HG03432 (cell line): ENCODE measurements around the gene IKZF4.
"Not testable (repeated sequence)": the region's sequence is repeated elsewhere in the genome, so short reads cannot be mapped to it uniquely, and the experiment has no call there.

Experiments
- ATAC-seq: cut with Tn5 transposase; IDR thresholded peaks from one replicate; pipeline ENCODE4 v1.9.1; 2021; ENCODE audit warnings: mild to moderate bottlenecking, moderate library complexity; ENCODE audit not compliant: unreplicated experiment

IKZF4 gene

GRCh38 chr12:55997535-55997859 is 23.3 kb upstream of the IKZF4 start:
- ATAC-seq = no peak

DNA sequence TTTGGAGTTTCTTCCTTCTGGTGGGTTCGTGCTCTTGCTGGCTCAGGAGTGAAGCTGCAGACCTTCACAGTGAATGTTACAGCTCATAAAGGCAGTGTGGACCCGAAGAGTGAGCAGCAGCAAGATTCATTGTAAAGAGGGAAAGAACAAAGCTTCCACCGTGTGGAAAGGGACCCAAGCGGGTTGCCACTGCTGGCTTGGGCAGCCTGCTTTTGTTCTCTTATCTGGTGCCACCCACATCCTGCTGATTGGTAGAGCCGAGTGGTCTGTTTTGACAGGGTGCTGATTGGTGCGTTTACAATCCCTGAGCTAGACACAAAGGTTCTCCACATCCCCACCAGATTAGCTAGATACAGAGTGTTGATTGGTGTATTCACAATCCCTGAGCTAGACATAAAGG is 21.3 kb upstream of the IKZF4 start:
- not testable (repeated sequence) for ATAC-seq

DNA sequence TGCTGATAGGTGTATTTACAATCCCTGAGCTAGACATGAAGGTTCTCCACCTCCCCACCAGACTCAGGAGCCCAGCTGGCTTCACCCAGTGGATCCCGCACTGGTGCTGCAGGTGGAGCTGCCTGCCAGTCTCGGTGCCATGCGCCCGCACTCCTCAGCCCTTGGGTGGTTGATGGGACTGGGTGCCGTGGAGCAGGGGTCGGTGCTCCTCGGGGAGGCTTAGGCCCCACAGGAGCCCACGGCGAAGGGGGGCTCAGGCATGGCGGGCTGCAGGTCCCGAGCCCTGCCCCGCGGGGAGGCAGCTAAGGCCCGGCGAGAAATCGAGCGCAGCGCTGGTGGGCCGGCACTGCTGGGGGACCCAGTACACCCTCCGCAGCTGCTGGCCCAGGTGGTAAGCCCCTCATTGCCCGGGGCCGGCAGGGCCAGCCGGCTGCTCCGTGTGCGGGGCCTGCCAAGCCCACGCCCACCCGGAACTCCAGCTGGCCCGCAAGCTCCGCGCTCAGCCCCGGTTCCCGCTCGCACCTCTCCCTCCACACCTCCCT is 20.8 kb upstream of the IKZF4 start:
- ATAC-seq = not testable (repeated sequence)

- no peak for ATAC-seq
These were observed 19.2 kb upstream of the IKZF4 start for GRCh38 chr12:56001487-56002100.

DNA sequence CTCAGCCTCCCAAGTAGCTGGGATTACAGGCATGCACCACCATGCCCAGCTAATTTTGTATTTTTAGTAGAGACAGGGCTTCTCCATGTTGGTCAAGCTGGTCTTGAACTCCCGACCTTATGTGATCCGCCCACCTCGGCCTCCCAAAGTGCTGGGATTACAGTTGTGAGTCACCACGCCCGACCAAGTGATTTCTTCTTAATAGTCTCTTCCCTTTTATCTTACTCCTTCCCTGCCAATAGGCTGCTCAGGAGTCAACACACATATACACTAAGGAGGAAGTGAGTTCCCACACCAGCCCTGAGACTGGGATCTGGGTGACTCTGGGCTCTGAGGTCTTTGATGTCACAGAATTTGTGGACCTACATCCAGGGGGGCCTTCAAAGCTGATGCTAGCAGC is 17.5 kb upstream of the IKZF4 start:
- not testable (repeated sequence) for ATAC-seq

DNA sequence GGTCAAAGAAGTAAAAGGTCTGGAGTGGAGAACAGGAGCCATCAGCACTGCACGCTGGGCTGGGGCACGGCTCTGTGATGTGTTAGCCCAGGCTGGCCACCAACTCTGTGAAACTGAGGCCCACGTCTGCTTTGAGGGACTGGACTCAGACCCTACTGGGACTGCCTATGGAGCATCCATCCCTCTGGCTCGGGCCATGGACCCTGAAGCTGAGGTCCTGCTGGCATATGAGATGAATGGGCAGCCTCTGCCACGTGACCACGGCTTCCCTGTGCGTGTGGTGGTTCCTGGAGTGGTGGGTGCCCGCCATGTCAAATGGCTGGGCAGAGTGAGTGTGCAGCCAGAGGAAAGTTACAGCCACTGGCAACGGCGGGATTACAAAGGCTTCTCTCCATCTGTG is 16.6 kb upstream of the IKZF4 start:
- no peak for ATAC-seq

GRCh38 chr12:56007564-56008559 is 13.0 kb upstream of the IKZF4 start:
- peak; percentile 54 for ATAC-seq

- no peak for ATAC-seq
These were observed 10.7 kb upstream of the IKZF4 start for GRCh38 chr12:56010111-56010570.

- ATAC-seq = no peak
These were observed 9.2 kb upstream of the IKZF4 start for GRCh38 chr12:56011509-56012090.

DNA sequence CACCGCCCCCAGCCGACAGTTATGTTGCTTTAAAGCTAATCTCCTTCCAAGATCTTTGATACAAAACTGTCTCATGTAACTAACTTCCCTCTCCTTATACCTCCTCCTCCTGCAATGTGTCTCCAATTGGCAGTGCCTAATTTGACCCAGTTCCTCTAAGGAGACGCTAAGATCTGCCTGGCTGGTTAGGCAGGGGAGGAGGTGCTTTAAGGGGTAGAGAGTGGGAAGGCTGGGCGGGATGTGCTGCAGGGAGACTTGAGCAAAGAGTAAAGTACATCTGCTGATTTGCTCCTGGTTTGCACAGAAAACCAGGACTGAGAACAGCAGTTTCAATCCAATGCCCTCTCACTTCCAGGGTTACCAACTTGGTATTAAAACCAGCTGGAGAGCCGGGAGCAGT is 7.4 kb upstream of the IKZF4 start:
- no peak for ATAC-seq

- ATAC-seq = no peak
These were observed 6.6 kb upstream of the IKZF4 start for GRCh38 chr12:56014205-56014604.

DNA sequence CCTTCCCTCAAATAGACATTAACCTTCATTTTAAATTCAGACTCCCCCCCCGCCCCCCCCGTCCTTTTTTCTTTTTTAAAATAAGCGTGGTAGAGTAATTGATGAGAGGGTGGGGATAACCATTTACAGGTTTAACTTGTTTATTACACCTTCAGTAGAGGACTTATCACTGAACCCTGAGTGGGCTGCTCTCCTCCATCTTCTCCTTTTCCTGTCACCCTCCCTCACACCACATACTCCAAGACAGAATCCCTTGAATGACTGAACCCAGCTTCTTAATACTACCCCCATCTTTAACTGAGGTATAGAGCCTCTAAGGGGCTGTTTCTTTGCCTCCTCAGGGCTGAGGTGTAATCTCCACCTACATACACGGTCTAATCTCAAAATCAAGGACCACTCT is 3.7 kb upstream of the IKZF4 start:
- no peak for ATAC-seq

GRCh38 chr12:56018356-56018755 is 2.5 kb upstream of the IKZF4 start:
- no peak for ATAC-seq

DNA sequence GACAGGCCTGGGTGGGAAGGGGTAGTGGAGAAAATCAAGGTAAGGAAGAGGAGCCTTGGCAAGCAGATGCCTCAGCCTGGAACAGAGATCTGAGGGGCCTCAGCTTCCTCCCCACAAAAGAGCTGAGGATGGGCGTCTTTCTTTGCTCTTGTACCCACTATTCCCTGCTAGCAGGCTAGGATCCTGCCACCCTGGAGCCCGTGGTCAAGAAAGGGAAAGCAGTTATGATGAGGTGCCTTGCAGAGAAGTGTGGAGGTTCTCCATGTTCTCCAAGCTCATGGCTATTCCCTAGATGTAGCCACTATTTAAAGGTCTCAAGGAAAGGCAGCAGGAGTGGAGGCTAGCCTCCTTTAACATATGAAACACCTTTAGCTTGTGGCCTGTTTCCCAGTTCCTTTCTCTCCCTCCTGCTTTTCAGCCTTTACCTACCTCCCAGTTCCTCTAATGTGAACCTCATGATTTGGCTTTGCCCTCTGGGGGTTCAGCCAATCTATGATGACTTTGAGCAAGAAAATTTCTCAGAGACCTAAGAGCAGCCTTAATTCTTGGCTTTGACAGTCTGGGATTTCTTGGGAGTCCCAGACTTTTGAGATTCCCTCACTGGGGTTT is 1.1 kb downstream of the IKZF4 start:
- ATAC-seq = no peak

DNA sequence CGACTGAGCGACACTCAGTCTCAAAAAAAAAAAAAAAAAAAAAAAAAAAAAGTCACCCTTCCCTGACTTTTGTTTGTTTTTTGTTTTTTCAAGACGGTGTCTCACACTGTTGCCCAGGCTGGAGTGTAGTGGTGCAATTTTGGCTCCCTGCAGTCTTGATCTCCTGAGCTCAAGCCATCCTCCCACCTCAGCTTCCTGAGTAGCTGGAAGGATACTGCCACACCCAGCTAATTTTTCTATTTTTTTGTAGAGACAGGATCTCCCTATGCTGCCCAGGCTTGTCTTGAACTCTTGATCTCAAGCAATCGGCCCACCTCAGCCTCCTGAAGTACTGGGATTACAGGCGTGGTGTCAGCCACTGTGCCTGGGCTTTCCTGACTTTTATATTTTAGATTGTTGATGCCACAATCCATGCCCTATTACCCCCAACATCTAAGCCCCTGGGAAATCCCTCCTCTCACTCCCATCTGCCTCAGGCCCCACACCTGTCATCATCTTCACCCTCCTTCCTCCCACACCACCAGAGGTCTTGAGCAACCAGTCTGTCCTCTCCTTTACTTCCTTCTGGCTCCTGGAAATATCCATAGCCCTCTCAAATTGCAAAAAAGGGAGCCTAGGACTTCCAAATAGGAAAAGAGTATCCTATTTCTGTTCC is 7.8 kb downstream of the IKZF4 start:
- ATAC-seq = no peak

DNA sequence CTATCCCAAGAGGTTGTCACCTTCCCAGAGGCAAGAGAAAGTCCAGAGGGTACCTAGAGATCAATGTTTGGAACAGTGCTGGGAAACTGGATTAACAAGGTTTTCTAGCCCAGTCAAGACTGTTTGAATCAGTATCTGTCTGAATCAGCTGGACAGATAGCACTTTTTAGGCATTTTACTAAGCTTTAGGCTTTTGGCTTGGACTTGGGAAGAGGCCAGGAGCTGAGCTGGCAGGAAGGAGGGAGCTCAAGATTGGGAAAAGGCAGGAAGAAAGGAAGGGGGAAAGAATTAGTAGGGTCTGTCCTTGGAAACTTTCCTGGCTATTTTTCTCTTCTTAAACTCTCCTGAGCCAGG is 8.3 kb downstream of the IKZF4 start:
- ATAC-seq = no peak

GRCh38 chr12:56029666-56030293 is 8.9 kb downstream of the IKZF4 start:
- ATAC-seq = peak; percentile 48

DNA sequence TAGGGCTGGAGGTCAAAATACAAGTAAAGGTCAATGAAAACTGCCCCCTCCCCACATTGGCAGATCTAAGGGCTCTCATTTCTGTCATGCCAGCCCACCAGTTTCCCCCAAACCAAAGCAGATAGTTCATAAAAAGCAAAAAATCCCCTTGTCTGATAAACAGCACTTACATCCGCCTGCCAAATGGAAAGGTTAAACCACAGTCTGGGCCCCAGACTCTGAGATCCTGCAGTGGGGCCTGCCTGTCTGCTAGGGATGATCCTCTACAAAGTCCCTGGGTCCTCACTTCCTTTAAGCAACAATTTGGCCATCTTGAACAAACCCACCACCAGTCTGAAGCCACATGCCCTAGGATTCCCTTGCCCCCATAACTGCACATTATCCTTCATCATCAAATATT is 11.1 kb downstream of the IKZF4 start:
- ATAC-seq = no peak

- ATAC-seq = no peak
These were observed 13.9 kb downstream of the IKZF4 start for GRCh38 chr12:56034586-56035332.

DNA sequence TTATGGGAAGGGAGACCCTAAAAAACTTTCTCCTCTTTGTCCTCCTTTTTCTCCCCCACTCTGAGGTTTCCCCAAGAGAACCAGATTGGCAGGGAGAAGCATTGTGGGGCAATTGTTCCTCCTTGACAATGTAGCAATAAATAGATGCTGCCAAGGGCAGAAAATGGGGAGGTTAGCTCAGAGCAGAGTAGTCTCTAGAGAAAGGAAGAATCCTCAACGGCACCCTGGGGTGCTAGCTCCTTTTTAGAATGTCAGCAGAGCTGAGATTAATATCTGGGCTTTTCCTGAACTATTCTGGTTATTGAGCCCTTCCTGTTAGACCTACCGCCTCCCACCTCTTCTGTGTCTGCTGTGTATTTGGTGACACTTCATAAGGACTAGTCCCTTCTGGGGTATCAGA is 16.3 kb downstream of the IKZF4 start:
- ATAC-seq = no peak
